ENCODE measurements around the gene DIP2C. TPM values are rescaled to one million over a fixed set of nuclear protein-coding genes. Genes with fewer than 3 reads are reported as not detected.
"Not testable (repeated sequence)": the region's sequence is repeated elsewhere in the genome, so short reads cannot be mapped to it uniquely, and the experiment has no call there.

The DIP2C gene
- total RNA-seq, 2 experiments from 2014 or later, result 0.62 to 0.80 TPM

GRCh38 chr10:593016-593415 is 96.5 kb downstream of the DIP2C start:
- DNase-seq, result no peak
- CTCF ChIA-PET, result no interaction called here
- peaks cover 2% of the 10 kb centered on the region for H3K27me3 Mint-ChIP-seq
- intact Hi-C loops (cut with micrococcal nuclease), result no loop called here
- H3K27ac Mint-ChIP-seq, result no peak overlapping the region
- H3K36me3 Mint-ChIP-seq, result no peaks in the 10 kb centered on the region
- H3K9me3 Mint-ChIP-seq, result no peaks in the 10 kb centered on the region
- no peaks in the 10 kb centered on the region for H3K4me1 Mint-ChIP-seq (ENCODE audit: low read depth)
- no peak overlapping the region for H3K4me3 Mint-ChIP-seq
- POLR2A ChIA-PET, result no interaction called here

- CTCF ChIA-PET, result no interaction called here
- no peak for DNase-seq
- H3K4me1 Mint-ChIP-seq (ENCODE audit: low read depth), result no peaks in the 10 kb centered on the region
- intact Hi-C loops (cut with micrococcal nuclease), result no loop called here
- POLR2A ChIA-PET, result no interaction called here
- H3K9me3 Mint-ChIP-seq, result no peaks in the 10 kb centered on the region
- no peak overlapping the region for H3K4me3 Mint-ChIP-seq
- peaks cover 2% of the 10 kb centered on the region for H3K27me3 Mint-ChIP-seq
- no peaks in the 10 kb centered on the region for H3K36me3 Mint-ChIP-seq
- H3K27ac Mint-ChIP-seq, result no peak overlapping the region
Measured at GRCh38 chr10:591646-592045, 97.8 kb downstream of the DIP2C start.

- intact Hi-C loops (cut with micrococcal nuclease), result no loop called here
- H3K36me3 Mint-ChIP-seq, result no peaks in the 10 kb centered on the region
- no peak overlapping the region for H3K4me3 Mint-ChIP-seq
- H3K27me3 Mint-ChIP-seq, result peaks cover 2% of the 10 kb centered on the region
- POLR2A ChIA-PET, result no interaction called here
- no peaks in the 10 kb centered on the region for H3K9me3 Mint-ChIP-seq
- DNase-seq, result no peak
- CTCF ChIA-PET, result no interaction called here
- no peaks in the 10 kb centered on the region for H3K4me1 Mint-ChIP-seq (ENCODE audit: low read depth)
- no peak overlapping the region for H3K27ac Mint-ChIP-seq
Measured at GRCh38 chr10:590721-591120, 98.7 kb downstream of the DIP2C start.

GRCh38 chr10:589961-590680 is 99.3 kb downstream of the DIP2C start:
- ChIA-PET CTCF (no interaction called here), POLR2A (no interaction called here)
- H3K4me1 Mint-ChIP-seq (ENCODE audit: low read depth), result no peaks in the 10 kb centered on the region
- H3K27ac Mint-ChIP-seq, result no peak overlapping the region
- H3K9me3 Mint-ChIP-seq, result no peaks in the 10 kb centered on the region
- intact Hi-C loops (cut with micrococcal nuclease), result no loop called here
- no peaks in the 10 kb centered on the region for H3K36me3 Mint-ChIP-seq
- H3K4me3 Mint-ChIP-seq, result no peak overlapping the region
- H3K27me3 Mint-ChIP-seq, result peaks cover 2% of the 10 kb centered on the region
- no peak for DNase-seq

- intact Hi-C loops (cut with micrococcal nuclease), result no loop called here
- no peak for DNase-seq
- H3K27ac Mint-ChIP-seq, result no peak overlapping the region
Measured at GRCh38 chr10:588246-589165, 101.0 kb downstream of the DIP2C start.

GRCh38 chr10:586716-587115 is 102.8 kb downstream of the DIP2C start:
- intact Hi-C loops (cut with micrococcal nuclease), result no loop called here
- DNase-seq, result no peak
- H3K4me1 Mint-ChIP-seq (ENCODE audit: low read depth), result no peaks in the 10 kb centered on the region
- no peaks in the 10 kb centered on the region for H3K9me3 Mint-ChIP-seq
- H3K27ac Mint-ChIP-seq, result no peak overlapping the region
- H3K4me3 Mint-ChIP-seq, result no peak overlapping the region
- H3K36me3 Mint-ChIP-seq, result no peaks in the 10 kb centered on the region
- H3K27me3 Mint-ChIP-seq, result no peaks in the 10 kb centered on the region
- POLR2A ChIA-PET, result no interaction called here
- CTCF ChIA-PET, result no interaction called here

More at GRCh38 chr10:588246-589165, 101.0 kb downstream of the DIP2C start:
- no peaks in the 10 kb centered on the region for H3K9me3 Mint-ChIP-seq
- ChIA-PET CTCF (no interaction called here), POLR2A (no interaction called here)
- H3K36me3 Mint-ChIP-seq, result no peaks in the 10 kb centered on the region
- H3K4me1 Mint-ChIP-seq (ENCODE audit: low read depth), result no peaks in the 10 kb centered on the region
- no peak overlapping the region for H3K4me3 Mint-ChIP-seq
- H3K27me3 Mint-ChIP-seq, result peaks cover 2% of the 10 kb centered on the region

GRCh38 chr10:586151-586550 is 103.3 kb downstream of the DIP2C start:
- ChIA-PET POLR2A (no interaction called here), CTCF (no interaction called here)
- no peaks in the 10 kb centered on the region for H3K27me3 Mint-ChIP-seq
- no peaks in the 10 kb centered on the region for H3K36me3 Mint-ChIP-seq
- intact Hi-C loops (cut with micrococcal nuclease), result no loop called here
- DNase-seq, result no peak
- no peak overlapping the region for H3K4me3 Mint-ChIP-seq
- H3K27ac Mint-ChIP-seq, result no peak overlapping the region
- H3K9me3 Mint-ChIP-seq, result no peaks in the 10 kb centered on the region
- no peaks in the 10 kb centered on the region for H3K4me1 Mint-ChIP-seq (ENCODE audit: low read depth)

- Mint-ChIP-seq H3K4me1 (ENCODE audit: low read depth) (no peaks in the 10 kb centered on the region), H3K36me3 (no peaks in the 10 kb centered on the region), H3K27ac (no peak overlapping the region), H3K4me3 (no peak overlapping the region), H3K9me3 (no peaks in the 10 kb centered on the region), H3K27me3 (no peaks in the 10 kb centered on the region)
- ChIA-PET POLR2A (no interaction called here), CTCF (no interaction called here)
- no peak for DNase-seq
- intact Hi-C loops (cut with micrococcal nuclease), result no loop called here
Measured at GRCh38 chr10:585502-585901, 104.0 kb downstream of the DIP2C start.

- CTCF ChIA-PET; H3K27me3 Mint-ChIP-seq; intact Hi-C loops (cut with micrococcal nuclease); H3K4me3 Mint-ChIP-seq; H3K9me3 Mint-ChIP-seq; POLR2A ChIA-PET; H3K27ac Mint-ChIP-seq; DNase-seq; H3K4me1 Mint-ChIP-seq (ENCODE audit: low read depth); H3K36me3 Mint-ChIP-seq: not testable (repeated sequence)
Measured at GRCh38 chr10:584497-585290, 104.8 kb downstream of the DIP2C start.

GRCh38 chr10:583433-583832 is 106.0 kb downstream of the DIP2C start:
- POLR2A ChIA-PET, result no interaction called here
- intact Hi-C loops (cut with micrococcal nuclease), result no loop called here
- Mint-ChIP-seq H3K4me1 (ENCODE audit: low read depth) (no peaks in the 10 kb centered on the region), H3K36me3 (no peaks in the 10 kb centered on the region), H3K9me3 (no peaks in the 10 kb centered on the region), H3K27me3 (no peaks in the 10 kb centered on the region), H3K27ac (no peak overlapping the region), H3K4me3 (no peak overlapping the region)
- CTCF ChIA-PET, result no interaction called here
- DNase-seq, result no peak

GRCh38 chr10:581776-582330 is 107.6 kb downstream of the DIP2C start:
- intact Hi-C loops (cut with micrococcal nuclease), result no loop called here
- ChIA-PET CTCF (no interaction called here), POLR2A (no interaction called here)
- no peak overlapping the region for H3K27ac Mint-ChIP-seq
- no peak for DNase-seq
- no peaks in the 10 kb centered on the region for H3K9me3 Mint-ChIP-seq
- H3K4me3 Mint-ChIP-seq, result no peak overlapping the region
- no peaks in the 10 kb centered on the region for H3K27me3 Mint-ChIP-seq
- no peaks in the 10 kb centered on the region for H3K36me3 Mint-ChIP-seq
- no peaks in the 10 kb centered on the region for H3K4me1 Mint-ChIP-seq (ENCODE audit: low read depth)

GRCh38 chr10:580778-581177 is 108.7 kb downstream of the DIP2C start:
- POLR2A ChIA-PET, result no interaction called here
- H3K27ac Mint-ChIP-seq, result no peak overlapping the region
- no peaks in the 10 kb centered on the region for H3K9me3 Mint-ChIP-seq
- no peaks in the 10 kb centered on the region for H3K27me3 Mint-ChIP-seq
- CTCF ChIA-PET, result no interaction called here
- intact Hi-C loops (cut with micrococcal nuclease), result no loop called here
- H3K4me3 Mint-ChIP-seq, result no peak overlapping the region
- H3K36me3 Mint-ChIP-seq, result no peaks in the 10 kb centered on the region
- no peaks in the 10 kb centered on the region for H3K4me1 Mint-ChIP-seq (ENCODE audit: low read depth)
- no peak for DNase-seq
